GM10248 (cell line): ENCODE results near the gene PACRG.

Experiments
- CTCF ChIA-PET: fragments of 300-600 bp; sonication (Branson Sonifier 250); formaldehyde crosslinking; extraction: SDS; loops from one replicate; lab custom pipeline; 2021; ENCODE audit warnings: antibody characterized with exemption; lab: Yijun Ruan, JAX
- POLR2A ChIA-PET: fragments of 350-650 bp; sonication (Branson Sonifier 250); formaldehyde crosslinking; extraction: SDS; loops from one replicate; lab custom pipeline; 2020; ENCODE audit warnings: antibody characterized with exemption; lab: Yijun Ruan, JAX
- DNase-seq: peaks from one replicate; pipeline ENCODE4 v3.0.0; 2012; ENCODE audit errors: extremely low spot score
- TF ChIP-seq, protein P1 (sequence below): IDR thresholded peaks from 2 replicates; pipeline ENCODE4 v1.5.1; 2012; ENCODE audit warnings: mild to moderate bottlenecking, low read depth; ENCODE audit errors: extremely low read depth, missing control alignments, control extremely low read depth

Gene PACRG

DNA sequence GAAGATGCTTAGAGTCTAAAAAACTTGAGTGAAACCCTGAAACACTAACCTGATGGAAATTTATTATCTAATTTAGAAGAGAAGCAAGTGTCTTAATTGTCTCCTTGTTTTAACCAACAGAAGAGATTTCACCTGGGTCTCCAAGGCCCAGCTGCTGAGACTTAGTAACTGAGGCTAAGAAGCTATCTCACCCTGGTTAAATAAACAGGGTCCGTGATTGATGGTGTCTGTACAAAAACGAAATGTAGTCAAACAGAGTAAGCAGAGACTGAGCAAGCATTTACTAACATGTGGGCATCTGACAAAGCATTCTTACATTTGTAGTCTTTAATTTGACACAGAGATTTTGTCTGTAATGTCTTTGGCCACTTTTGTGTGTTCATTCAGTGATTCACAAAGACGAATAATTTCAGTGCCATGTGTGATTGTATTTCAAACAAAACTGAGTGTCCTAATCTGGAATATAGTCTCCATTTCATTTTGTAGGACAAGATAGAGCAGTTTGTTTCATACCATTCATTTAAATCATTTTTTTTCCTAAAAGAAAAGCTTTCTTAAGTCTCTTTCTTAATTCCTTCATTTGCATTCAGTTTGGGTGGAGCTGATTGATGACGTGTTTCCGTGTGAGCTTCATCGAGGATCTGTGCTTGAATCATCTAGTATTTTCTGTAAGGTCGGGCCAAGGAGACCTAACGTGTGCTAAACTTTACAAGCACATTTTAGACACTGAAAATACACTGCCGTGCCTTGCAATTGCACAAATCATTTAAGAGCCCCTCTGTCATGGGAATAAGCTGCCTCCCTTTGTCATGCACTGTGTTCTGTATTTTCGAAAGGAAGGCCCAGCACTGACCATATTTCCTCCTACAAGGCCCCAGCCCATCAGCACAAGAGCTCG is 516.2 kb downstream of the PACRG start:
- TF ChIP-seq, protein P1, sequence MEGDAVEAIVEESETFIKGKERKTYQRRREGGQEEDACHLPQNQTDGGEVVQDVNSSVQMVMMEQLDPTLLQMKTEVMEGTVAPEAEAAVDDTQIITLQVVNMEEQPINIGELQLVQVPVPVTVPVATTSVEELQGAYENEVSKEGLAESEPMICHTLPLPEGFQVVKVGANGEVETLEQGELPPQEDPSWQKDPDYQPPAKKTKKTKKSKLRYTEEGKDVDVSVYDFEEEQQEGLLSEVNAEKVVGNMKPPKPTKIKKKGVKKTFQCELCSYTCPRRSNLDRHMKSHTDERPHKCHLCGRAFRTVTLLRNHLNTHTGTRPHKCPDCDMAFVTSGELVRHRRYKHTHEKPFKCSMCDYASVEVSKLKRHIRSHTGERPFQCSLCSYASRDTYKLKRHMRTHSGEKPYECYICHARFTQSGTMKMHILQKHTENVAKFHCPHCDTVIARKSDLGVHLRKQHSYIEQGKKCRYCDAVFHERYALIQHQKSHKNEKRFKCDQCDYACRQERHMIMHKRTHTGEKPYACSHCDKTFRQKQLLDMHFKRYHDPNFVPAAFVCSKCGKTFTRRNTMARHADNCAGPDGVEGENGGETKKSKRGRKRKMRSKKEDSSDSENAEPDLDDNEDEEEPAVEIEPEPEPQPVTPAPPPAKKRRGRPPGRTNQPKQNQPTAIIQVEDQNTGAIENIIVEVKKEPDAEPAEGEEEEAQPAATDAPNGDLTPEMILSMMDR: no peak
- POLR2A ChIA-PET: no interaction called here
- no peak for DNase-seq
- CTCF ChIA-PET: no interaction called here

DNA sequence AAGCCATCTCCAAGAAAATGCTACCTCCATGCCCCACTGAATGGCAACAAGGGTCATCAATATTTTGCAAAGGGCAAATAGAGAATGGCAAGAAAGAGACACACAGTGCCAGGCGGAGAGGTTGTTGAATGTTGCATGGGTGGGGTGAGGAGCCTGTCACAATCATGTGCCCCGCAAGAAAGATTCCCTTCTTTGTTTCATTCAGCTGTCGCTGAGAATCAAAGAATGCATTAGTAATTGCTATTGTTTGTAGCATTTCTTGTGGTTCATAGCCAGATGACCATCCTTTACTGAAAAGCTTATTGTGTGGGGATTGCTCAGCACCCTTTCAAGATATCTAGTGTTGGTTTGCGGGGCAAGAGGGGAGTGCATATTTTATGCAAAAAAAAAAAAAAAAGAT is 520.3 kb downstream of the PACRG start:
- DNase-seq: no peak
- ChIA-PET POLR2A (no interaction called here), CTCF (interaction anchor here (1.0 kb wide), 1 partner anchor 13 kb away, joined by 3 read pairs; no protein-coding TSS in a partner anchor)
- TF ChIP-seq, protein P1: no peak

DNA sequence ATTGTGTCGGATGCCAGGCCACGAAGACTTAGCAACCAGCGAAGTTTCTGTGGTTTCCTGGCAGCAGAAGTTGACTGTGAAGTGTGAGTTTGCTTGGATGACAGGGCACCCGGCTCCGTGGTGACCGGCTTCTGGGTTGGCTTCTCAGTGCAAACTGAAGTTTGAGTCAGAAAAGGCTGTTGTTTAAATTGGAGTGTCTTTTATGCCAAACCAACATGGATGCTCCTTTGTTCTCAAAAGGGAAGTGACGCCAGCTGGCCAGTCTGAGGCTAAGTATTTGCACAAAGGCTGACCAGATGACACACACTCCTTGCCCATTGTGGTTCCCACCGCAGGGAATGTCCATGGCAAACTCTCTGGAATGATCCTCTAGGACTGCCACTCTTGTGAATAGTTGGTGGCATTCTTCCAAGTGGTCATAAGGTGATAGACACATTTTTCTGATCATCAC is 521.9 kb downstream of the PACRG start:
- POLR2A ChIA-PET: no interaction called here
- CTCF ChIA-PET: no interaction called here
- TF ChIP-seq, protein P1: no peak
- DNase-seq: no peak

DNA sequence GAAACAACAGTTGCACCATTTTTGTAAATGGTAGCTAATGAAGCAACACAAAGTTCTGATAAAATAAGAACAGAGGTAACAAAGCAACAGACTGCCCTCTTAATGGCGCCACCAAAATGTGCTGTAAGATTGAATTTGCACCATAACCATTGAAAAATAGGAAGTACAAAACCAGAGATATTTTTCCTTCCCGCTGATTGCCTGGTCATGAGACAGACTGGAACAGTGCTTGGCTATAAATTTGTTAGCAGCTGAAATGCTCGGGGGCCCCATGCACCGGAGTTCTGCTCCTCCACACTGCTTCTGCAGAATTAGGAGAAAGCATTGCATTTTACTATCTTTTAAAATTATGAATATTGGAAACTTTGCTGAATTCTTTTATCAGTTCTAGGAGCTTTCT is 522.3 kb downstream of the PACRG start:
- ChIA-PET CTCF (no interaction called here), POLR2A (no interaction called here)
- no peak for DNase-seq
- TF ChIP-seq, protein P1: no peak

DNA sequence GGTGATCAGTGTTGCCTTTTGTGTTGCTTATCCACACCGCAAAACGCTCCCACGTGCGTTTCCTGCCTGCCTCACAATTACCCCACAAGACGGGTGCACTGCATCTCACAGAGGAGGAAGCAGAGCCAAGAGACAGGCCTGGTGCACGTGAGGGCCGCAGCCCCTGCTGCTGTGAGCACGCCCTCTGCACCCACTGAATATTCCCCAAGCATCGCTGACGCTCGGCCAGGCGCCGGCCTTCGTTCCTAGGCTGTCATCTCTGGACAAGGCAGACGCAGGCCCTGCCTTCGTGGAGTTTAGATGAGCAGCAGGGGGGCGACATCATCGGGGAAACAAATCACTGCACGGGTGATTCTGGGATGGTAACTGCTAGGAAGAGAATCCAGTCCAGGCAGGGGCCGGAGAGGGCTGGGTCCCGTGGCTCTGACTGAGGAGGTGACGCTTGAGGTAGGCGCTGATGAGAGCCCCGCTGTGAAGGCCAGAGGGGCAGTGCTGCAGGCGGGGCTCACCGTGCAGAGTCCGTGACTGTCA is 524.4 kb downstream of the PACRG start:
- no peak for DNase-seq

DNA sequence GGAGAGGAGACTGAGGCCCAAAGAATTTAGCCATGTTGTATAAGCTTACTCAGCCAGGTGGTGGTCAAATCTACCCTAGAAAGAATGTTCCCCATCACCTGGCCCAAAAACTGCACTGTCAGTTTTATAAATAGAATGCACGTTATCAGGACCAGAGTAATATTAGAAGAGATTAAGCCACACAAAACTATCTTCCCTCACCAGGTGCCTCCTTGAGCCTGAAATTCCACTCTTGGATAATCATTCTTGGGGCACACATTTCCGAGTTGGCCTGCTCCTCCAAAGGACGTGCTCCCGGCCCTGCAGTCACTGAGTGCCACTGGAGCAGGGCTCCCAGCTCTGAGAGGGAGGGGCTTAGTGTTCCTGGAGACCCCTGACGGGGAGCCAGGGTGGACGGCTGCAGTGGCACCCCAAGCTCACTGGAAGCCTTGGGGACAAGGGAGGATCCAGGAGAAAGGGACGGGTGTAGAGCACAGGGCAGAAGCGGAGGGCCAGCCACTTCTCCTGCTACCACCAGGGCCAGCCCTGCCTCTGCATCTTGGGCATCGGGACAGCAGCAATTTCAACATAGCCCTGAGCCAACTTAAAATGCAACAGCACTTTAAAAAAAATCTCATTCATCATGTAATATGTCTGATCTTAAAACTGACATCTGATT is 525.9 kb downstream of the PACRG start:
- ChIA-PET CTCF (no interaction called here), POLR2A (no interaction called here)
- DNase-seq: no peak
- TF ChIP-seq, protein P1: no peak

More for the DNA sequence above, 524.4 kb downstream of the PACRG start:
- ChIA-PET POLR2A (no interaction called here), CTCF (interaction anchor here (1.5 kb wide), 1 partner anchor 11 kb away, joined by 3 read pairs; no protein-coding TSS in a partner anchor)
- TF ChIP-seq, protein P1: no peak
